HepG2 (cell line): ENCODE data around the gene CATSPERE.

Source experiments
- CHCHD3 ChIP-seq: sonication (generic); formaldehyde crosslinking; IDR thresholded peaks from 2 replicates; pipeline ENCODE4 v1.8.0; 2022; ENCODE audit warnings: mild to moderate bottlenecking, missing genetic modification reagents, moderate library complexity
- HMG20A ChIP-seq: IDR thresholded peaks from 2 replicates; pipeline ENCODE4 v1.6.1; 2016; ENCODE audit warnings: borderline replicate concordance
- KLF9 ChIP-seq: IDR thresholded peaks from 2 replicates; pipeline ENCODE4 v1.6.1; 2016; ENCODE audit warnings: low read depth
- PCBP1 ChIP-seq: fragments of 200-400 bp; formaldehyde crosslinking; IDR thresholded peaks from 2 replicates; pipeline ENCODE4 v1.6.1; 2017; ENCODE audit warnings: mild to moderate bottlenecking, low read depth, low read length, borderline replicate concordance
- RCOR2 ChIP-seq: IDR thresholded peaks from 2 replicates; pipeline ENCODE4 v1.6.1; 2016; ENCODE audit warnings: missing biosample characterization, missing genetic modification reagents
- SMARCE1 ChIP-seq: fragments of 450-650 bp; IDR thresholded peaks from 2 replicates; pipeline ENCODE4 v1.6.1; 2017; ENCODE audit warnings: borderline replicate concordance
- ZNF383 ChIP-seq: sonication (generic); formaldehyde crosslinking; IDR thresholded peaks from 2 replicates; pipeline ENCODE4 v1.4.0; 2020; ENCODE audit warnings: missing genetic modification reagents, mild to moderate bottlenecking, borderline replicate concordance
- ZNF839 ChIP-seq: sonication (generic); formaldehyde crosslinking; IDR thresholded peaks from 2 replicates; pipeline ENCODE4 v1.4.0; 2020; ENCODE audit warnings: missing genetic modification reagents, mild to moderate bottlenecking, borderline replicate concordance
- TF ChIP-seq, protein P1 (sequence below), 2 experiments: sonication (generic) in 1 of 2; formaldehyde crosslinking in 1 of 2; IDR thresholded peaks; 2 replicates each; pipeline versions ENCODE4 v1.4.0 to v1.6.1; 2016 to 2020; ENCODE audit warnings: borderline replicate concordance in 1 of 2, low read depth in 1 of 2, mild to moderate bottlenecking in 1 of 2, missing genetic modification reagents in 1 of 2
- TF ChIP-seq, protein P2 (sequence below): IDR thresholded peaks from 2 replicates; pipeline ENCODE4 v1.6.1; 2012; ENCODE audit warnings: inconsistent platforms
- TF ChIP-seq, protein P3 (sequence below), 2 experiments: fragments of 450-650 bp in 1 of 2; sonication (generic) in 1 of 2; formaldehyde crosslinking; IDR thresholded peaks; 2 replicates each; pipeline versions ENCODE4 v1.5.0 to v1.8.0; 2020 to 2022; ENCODE audit warnings: mild to moderate bottlenecking in 1 of 2, missing genetic modification reagents in 1 of 2
- TF ChIP-seq, protein P4 (sequence below): sonication (generic); formaldehyde crosslinking; IDR thresholded peaks from one replicate; pipeline ENCODE4 v1.5.1; 2020; ENCODE audit warnings: mild to moderate bottlenecking, missing genetic modification reagents; ENCODE audit errors: not compliant biosample characterization
- TF ChIP-seq, protein P5 (sequence below): sonication (generic); formaldehyde crosslinking; IDR thresholded peaks from 2 replicates; pipeline ENCODE4 v1.4.0; 2020; ENCODE audit warnings: mild to moderate bottlenecking, missing genetic modification reagents
- TF ChIP-seq, protein P6 (sequence below): sonication (generic); formaldehyde crosslinking; IDR thresholded peaks from 2 replicates; pipeline ENCODE4 v1.5.0; 2020; ENCODE audit warnings: mild to moderate bottlenecking, missing genetic modification reagents, moderate library complexity

DNA sequence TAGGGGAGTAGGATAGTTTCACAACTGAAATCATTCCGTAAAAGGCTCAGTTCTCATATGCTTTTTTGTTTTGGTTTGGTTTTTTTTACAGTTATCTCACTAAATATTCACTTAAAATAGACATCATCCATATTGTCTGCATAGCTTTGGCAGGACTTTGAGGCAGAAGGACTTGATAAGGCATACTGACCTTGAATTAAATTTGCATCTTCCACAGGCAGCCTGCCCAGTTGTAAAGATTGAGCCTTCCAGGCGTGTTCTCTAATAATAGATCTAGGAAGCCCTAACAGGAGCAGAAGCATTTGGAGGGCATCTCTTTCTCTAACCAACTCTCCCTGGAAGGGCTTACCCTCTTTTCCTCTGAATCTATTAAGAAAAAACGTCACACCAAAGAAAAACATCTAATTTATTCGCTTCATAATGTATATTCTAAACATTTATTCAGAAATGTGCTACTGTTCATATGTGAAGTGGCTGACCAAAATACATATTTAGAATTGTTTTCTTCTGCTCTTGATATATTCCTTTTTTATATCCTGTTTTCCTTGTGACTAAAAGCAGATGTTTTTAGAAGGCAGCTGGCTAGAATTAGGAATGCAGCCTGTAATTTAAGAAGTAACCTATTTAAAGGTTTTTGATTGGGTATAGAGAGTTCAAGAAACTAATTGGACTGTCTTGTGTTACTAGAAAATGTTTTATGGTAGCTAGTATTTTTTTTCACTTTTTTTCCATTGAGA, 212.0 kb downstream of the CATSPERE start:
- TF ChIP-seq CHCHD3 (CRISPR knock-in tag) (no peak), ZNF383 (no peak), HMG20A (CRISPR knock-in tag) (no peak), SMARCE1 (no peak), RCOR2 (no peak), ZNF839 (CRISPR knock-in tag) (no peak), PCBP1 (no peak), KLF9 (CRISPR knock-in tag) (no peak)
- TF ChIP-seq, protein P1, sequence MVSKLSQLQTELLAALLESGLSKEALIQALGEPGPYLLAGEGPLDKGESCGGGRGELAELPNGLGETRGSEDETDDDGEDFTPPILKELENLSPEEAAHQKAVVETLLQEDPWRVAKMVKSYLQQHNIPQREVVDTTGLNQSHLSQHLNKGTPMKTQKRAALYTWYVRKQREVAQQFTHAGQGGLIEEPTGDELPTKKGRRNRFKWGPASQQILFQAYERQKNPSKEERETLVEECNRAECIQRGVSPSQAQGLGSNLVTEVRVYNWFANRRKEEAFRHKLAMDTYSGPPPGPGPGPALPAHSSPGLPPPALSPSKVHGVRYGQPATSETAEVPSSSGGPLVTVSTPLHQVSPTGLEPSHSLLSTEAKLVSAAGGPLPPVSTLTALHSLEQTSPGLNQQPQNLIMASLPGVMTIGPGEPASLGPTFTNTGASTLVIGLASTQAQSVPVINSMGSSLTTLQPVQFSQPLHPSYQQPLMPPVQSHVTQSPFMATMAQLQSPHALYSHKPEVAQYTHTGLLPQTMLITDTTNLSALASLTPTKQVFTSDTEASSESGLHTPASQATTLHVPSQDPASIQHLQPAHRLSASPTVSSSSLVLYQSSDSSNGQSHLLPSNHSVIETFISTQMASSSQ (IDR thresholded peaks at IDR 0.05; ENCODE audit: low read depth) = no peak
- TF ChIP-seq, protein P1 (CRISPR knock-in tag; IDR thresholded peaks at IDR 0.05; ENCODE audit: borderline replicate concordance) = no peak
- TF ChIP-seq, protein P2, sequence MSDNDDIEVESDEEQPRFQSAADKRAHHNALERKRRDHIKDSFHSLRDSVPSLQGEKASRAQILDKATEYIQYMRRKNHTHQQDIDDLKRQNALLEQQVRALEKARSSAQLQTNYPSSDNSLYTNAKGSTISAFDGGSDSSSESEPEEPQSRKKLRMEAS = no peak
- TF ChIP-seq, protein P3, sequence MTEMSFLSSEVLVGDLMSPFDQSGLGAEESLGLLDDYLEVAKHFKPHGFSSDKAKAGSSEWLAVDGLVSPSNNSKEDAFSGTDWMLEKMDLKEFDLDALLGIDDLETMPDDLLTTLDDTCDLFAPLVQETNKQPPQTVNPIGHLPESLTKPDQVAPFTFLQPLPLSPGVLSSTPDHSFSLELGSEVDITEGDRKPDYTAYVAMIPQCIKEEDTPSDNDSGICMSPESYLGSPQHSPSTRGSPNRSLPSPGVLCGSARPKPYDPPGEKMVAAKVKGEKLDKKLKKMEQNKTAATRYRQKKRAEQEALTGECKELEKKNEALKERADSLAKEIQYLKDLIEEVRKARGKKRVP (CRISPR knock-in tag; IDR thresholded peaks at IDR 0.05) = no peak
- TF ChIP-seq, protein P4, sequence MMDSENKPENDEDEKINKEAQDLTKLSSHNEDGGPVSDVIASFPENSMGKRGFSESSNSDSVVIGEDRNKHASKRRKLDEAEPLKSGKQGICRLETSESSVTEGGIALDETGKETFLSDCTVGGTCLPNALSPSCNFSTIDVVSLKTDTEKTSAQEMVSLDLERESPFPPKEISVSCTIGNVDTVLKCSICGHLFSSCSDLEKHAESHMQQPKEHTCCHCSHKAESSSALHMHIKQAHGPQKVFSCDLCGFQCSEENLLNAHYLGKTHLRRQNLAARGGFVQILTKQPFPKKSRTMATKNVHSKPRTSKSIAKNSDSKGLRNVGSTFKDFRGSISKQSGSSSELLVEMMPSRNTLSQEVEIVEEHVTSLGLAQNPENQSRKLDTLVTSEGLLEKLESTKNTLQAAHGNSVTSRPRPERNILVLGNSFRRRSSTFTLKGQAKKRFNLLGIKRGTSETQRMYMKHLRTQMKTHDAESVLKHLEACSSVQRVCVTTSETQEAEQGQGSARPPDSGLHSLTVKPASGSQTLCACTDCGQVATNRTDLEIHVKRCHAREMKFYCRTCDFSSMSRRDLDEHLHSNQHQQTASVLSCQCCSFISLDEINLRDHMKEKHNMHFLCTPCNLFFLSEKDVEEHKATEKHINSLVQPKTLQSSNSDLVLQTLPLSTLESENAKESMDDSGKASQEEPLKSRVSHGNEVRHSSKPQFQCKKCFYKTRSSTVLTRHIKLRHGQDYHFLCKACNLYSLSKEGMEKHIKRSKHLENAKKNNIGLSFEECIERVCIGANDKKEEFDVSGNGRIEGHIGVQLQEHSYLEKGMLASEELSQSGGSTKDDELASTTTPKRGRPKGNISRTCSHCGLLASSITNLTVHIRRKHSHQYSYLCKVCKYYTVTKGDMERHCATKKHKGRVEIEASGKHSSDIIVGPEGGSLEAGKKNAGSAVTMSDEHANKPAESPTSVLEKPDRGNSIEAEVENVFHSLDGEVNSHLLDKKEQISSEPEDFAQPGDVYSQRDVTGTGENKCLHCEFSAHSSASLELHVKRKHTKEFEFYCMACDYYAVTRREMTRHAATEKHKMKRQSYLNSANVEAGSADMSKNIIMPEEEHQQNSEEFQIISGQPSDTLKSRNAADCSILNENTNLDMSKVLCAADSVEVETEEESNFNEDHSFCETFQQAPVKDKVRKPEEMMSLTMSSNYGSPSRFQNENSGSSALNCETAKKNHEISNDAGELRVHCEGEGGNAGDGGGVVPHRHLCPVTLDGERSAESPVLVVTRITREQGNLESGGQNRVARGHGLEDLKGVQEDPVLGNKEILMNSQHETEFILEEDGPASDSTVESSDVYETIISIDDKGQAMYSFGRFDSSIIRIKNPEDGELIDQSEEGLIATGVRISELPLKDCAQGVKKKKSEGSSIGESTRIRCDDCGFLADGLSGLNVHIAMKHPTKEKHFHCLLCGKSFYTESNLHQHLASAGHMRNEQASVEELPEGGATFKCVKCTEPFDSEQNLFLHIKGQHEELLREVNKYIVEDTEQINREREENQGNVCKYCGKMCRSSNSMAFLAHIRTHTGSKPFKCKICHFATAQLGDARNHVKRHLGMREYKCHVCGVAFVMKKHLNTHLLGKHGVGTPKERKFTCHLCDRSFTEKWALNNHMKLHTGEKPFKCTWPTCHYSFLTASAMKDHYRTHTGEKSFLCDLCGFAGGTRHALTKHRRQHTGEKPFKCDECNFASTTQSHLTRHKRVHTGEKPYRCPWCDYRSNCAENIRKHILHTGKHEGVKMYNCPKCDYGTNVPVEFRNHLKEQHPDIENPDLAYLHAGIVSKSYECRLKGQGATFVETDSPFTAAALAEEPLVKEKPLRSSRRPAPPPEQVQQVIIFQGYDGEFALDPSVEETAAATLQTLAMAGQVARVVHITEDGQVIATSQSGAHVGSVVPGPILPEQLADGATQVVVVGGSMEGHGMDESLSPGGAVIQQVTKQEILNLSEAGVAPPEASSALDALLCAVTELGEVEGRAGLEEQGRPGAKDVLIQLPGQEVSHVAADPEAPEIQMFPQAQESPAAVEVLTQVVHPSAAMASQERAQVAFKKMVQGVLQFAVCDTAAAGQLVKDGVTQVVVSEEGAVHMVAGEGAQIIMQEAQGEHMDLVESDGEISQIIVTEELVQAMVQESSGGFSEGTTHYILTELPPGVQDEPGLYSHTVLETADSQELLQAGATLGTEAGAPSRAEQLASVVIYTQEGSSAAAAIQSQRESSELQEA (CRISPR knock-in tag) = no peak
- TF ChIP-seq, protein P5, sequence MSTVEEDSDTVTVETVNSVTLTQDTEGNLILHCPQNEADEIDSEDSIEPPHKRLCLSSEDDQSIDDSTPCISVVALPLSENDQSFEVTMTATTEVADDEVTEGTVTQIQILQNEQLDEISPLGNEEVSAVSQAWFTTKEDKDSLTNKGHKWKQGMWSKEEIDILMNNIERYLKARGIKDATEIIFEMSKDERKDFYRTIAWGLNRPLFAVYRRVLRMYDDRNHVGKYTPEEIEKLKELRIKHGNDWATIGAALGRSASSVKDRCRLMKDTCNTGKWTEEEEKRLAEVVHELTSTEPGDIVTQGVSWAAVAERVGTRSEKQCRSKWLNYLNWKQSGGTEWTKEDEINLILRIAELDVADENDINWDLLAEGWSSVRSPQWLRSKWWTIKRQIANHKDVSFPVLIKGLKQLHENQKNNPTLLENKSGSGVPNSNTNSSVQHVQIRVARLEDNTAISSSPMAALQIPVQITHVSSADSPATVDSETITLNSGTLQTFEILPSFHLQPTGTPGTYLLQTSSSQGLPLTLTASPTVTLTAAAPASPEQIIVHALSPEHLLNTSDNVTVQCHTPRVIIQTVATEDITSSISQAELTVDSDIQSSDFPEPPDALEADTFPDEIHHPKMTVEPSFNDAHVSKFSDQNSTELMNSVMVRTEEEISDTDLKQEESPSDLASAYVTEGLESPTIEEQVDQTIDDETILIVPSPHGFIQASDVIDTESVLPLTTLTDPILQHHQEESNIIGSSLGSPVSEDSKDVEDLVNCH = no peak
- TF ChIP-seq, protein P6, sequence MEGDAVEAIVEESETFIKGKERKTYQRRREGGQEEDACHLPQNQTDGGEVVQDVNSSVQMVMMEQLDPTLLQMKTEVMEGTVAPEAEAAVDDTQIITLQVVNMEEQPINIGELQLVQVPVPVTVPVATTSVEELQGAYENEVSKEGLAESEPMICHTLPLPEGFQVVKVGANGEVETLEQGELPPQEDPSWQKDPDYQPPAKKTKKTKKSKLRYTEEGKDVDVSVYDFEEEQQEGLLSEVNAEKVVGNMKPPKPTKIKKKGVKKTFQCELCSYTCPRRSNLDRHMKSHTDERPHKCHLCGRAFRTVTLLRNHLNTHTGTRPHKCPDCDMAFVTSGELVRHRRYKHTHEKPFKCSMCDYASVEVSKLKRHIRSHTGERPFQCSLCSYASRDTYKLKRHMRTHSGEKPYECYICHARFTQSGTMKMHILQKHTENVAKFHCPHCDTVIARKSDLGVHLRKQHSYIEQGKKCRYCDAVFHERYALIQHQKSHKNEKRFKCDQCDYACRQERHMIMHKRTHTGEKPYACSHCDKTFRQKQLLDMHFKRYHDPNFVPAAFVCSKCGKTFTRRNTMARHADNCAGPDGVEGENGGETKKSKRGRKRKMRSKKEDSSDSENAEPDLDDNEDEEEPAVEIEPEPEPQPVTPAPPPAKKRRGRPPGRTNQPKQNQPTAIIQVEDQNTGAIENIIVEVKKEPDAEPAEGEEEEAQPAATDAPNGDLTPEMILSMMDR (CRISPR knock-in tag) = no peak
